GM23248 (cell line): Measurements from ENCODE around the gene BRPF3.

Experiments used
- EZH2 ChIP-seq: fragments of 200-600 bp; sonication (generic); IDR thresholded peaks from 2 replicates; pipeline ENCODE4 v1.6.1; 2018; ENCODE audit warnings: antibody characterized with exemption, mild to moderate bottlenecking; ENCODE audit not compliant: insufficient read depth, poor library complexity, severe bottlenecking
- EZH2phosphoT487 ChIP-seq: fragments of 200-600 bp; sonication (generic); IDR thresholded peaks from 2 replicates; pipeline ENCODE4 v1.6.1; 2018; ENCODE audit warnings: antibody characterized with exemption, moderate library complexity, mild to moderate bottlenecking, low read depth; ENCODE audit not compliant: insufficient read depth

DNA sequence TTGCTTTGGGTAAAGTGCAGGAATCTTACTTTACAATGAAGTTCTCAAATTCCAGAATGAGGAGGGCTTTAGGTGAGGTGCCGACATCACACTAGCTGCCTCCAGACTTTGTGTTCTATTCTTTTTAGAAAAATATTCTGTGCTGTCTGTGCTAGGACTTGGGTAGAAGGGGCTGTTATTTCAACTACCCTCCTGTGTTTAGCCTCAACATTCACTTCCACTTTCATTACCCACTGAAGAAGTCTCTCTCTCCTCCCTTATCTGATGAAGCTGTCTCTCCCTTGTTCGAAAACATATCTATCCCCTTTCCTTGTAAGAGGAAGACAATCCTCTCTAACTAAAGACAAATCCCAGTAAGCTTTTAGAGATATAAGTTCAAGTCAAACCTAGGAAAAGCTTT lies 25.0 kb upstream of the BRPF3 start:
- TF ChIP-seq EZH2 (no peak), EZH2phosphoT487 (no peak)
